Lower lobe of right lung (tissue), 2 donors: Measurements from ENCODE around the gene HERPUD2. TPM values are rescaled to one million over a fixed set of nuclear protein-coding genes. Genes with fewer than 3 reads are reported as not detected.
"Not testable (repeated sequence)": the region's sequence is repeated elsewhere in the genome, so short reads cannot be mapped to it uniquely, and the experiment has no call there.

ENCODE experiments used
- ATAC-seq, 2 donors: fragments of 200-7000 bp; cut with Tn5 transposase; one replicate each; pipeline ENCODE4 v1.9.1; 2020 to 2022; ENCODE audit warnings: mild to moderate bottlenecking in 2 of 2, moderate library complexity in 2 of 2
- DNase-seq: peaks from one replicate; pipeline ENCODE4 v3.0.0-alpha.2; 2020
- H3K27ac ChIP-seq: fragments of 200-600 bp; one replicate; pipeline ENCODE4 v1.8.0; 2022
- H3K27me3 ChIP-seq: fragments of 200-600 bp; one replicate; pipeline ENCODE4 v1.8.0; 2022; ENCODE audit warnings: low read depth
- H3K36me3 ChIP-seq: fragments of 200-600 bp; one replicate; pipeline ENCODE4 v1.8.0; 2022; ENCODE audit warnings: mild to moderate bottlenecking
- H3K4me1 ChIP-seq: fragments of 200-600 bp; one replicate; pipeline ENCODE4 v1.8.0; 2022
- H3K4me3 ChIP-seq: fragments of 200-600 bp; one replicate; pipeline ENCODE4 v1.8.0; 2022; ENCODE audit warnings: mild to moderate bottlenecking
- H3K9me3 ChIP-seq: fragments of 200-600 bp; one replicate; pipeline ENCODE4 v1.8.0; 2022
- CTCF ChIP-seq: fragments of 200-600 bp; IDR thresholded peaks from one replicate; pipeline ENCODE4 v1.8.0; 2022; ENCODE audit warnings: antibody characterized with exemption, mild to moderate bottlenecking
- intact Hi-C: fragments of 100-400 bp; cut with DNase I; formaldehyde crosslinking; loops from one replicate; pipeline ENCODE4 v1.11.0; 2022
- total RNA-seq: library from RNA; stranded (reverse); fragmentation: NEBNext Ultra II Directional; extraction: Animal tissue kit (Norgen Biotek cat#: 25700); gene quantifications from one replicate; pipeline ENCODE4 v1.2.1, GENCODE V29; 2021
- donor health status: DM: no; HTN: yes; CAD: no; lungs with severe emphysema.

HERPUD2 gene
- total RNA-seq, 1 donor from 2014 or later: 40.0 TPM

GRCh38 chr7:35691827-35692307 lies 3.1 kb downstream of the HERPUD2 start:
- intact Hi-C loops: no loop called here
- Histone ChIP-seq H3K27me3 (no peaks in the 10 kb centered on the region), H3K27ac (peak overlapping the region; percentile 25), H3K4me1 (peaks cover 82% of the 10 kb centered on the region), H3K9me3 (no peaks in the 10 kb centered on the region), H3K36me3 (no peaks in the 10 kb centered on the region), H3K4me3 (peak overlapping the region; percentile 92)
- ATAC-seq: no peak
- DNase-seq: no peak
- no peak for TF ChIP-seq CTCF

GRCh38 chr7:35691366-35691765 lies 3.6 kb downstream of the HERPUD2 start:
- peak overlapping the region; percentile 25 for H3K27ac ChIP-seq
- H3K4me3 ChIP-seq: peak overlapping the region; percentile 92
- ATAC-seq (no peak), DNase-seq (no peak)
- intact Hi-C loops: no loop called here
- no peak for TF ChIP-seq CTCF
- no peaks in the 10 kb centered on the region for H3K27me3 ChIP-seq
- H3K36me3 ChIP-seq: no peaks in the 10 kb centered on the region
- H3K9me3 ChIP-seq: no peaks in the 10 kb centered on the region
- peaks cover 80% of the 10 kb centered on the region for H3K4me1 ChIP-seq

GRCh38 chr7:35690614-35691013 lies 4.3 kb downstream of the HERPUD2 start:
- H3K36me3 ChIP-seq, H3K9me3 ChIP-seq, H3K27me3 ChIP-seq, DNase-seq, intact Hi-C loops, ATAC-seq: not testable (repeated sequence)
- Histone ChIP-seq H3K4me3 (peak overlapping the region; percentile 92), H3K27ac (peak overlapping the region; percentile 4), H3K4me1 (peaks cover 72% of the 10 kb centered on the region)

- Histone ChIP-seq H3K9me3 (no peaks in the 10 kb centered on the region), H3K36me3 (no peaks in the 10 kb centered on the region), H3K27me3 (no peaks in the 10 kb centered on the region), H3K4me3 (no peak overlapping the region), H3K4me1 (peaks cover 39% of the 10 kb centered on the region), H3K27ac (no peak overlapping the region)
- no peak for TF ChIP-seq CTCF
- intact Hi-C loops: no loop called here
- ATAC-seq (no peak), DNase-seq (no peak)
These were observed 9.2 kb downstream of the HERPUD2 start for GRCh38 chr7:35685781-35686180.

GRCh38 chr7:35681231-35682029 lies 13.5 kb downstream of the HERPUD2 start:
- ATAC-seq: no peak
- no peak overlapping the region for H3K27ac ChIP-seq
- no peaks in the 10 kb centered on the region for H3K36me3 ChIP-seq
- no peaks in the 10 kb centered on the region for H3K9me3 ChIP-seq
- H3K4me1 ChIP-seq: peaks cover 18% of the 10 kb centered on the region
- intact Hi-C loops: no loop called here
- no peak overlapping the region for H3K4me3 ChIP-seq
- no peak for DNase-seq
- no peaks in the 10 kb centered on the region for H3K27me3 ChIP-seq
- TF ChIP-seq CTCF: no peak

GRCh38 chr7:35680403-35681013 lies 14.4 kb downstream of the HERPUD2 start:
- H3K36me3 ChIP-seq: no peaks in the 10 kb centered on the region

More at GRCh38 chr7:35680403-35681013, 14.4 kb downstream of the HERPUD2 start:
- ATAC-seq (no peak), DNase-seq (no peak)
- no peak overlapping the region for H3K27ac ChIP-seq
- intact Hi-C loops: no loop called here
- H3K4me1 ChIP-seq: peaks cover 18% of the 10 kb centered on the region
- no peak overlapping the region for H3K4me3 ChIP-seq
- no peaks in the 10 kb centered on the region for H3K9me3 ChIP-seq
- TF ChIP-seq CTCF: no peak
- H3K27me3 ChIP-seq: no peaks in the 10 kb centered on the region
